Brain pericyte (primary cell): Measurements from ENCODE around the gene OR51S1.
"Not testable (repeated sequence)": the region's sequence is repeated elsewhere in the genome, so short reads cannot be mapped to it uniquely, and the experiment has no call there.

Experiments used
- DNase-seq: peaks from one replicate; pipeline ENCODE4 v3.0.0-alpha.2; 2012; ENCODE audit warnings: low read depth, low spot score

Gene OR51S1

GRCh38 chr11:4808476-4808875 lies 40.5 kb downstream of the OR51S1 start:
- DNase-seq: no peak

DNA sequence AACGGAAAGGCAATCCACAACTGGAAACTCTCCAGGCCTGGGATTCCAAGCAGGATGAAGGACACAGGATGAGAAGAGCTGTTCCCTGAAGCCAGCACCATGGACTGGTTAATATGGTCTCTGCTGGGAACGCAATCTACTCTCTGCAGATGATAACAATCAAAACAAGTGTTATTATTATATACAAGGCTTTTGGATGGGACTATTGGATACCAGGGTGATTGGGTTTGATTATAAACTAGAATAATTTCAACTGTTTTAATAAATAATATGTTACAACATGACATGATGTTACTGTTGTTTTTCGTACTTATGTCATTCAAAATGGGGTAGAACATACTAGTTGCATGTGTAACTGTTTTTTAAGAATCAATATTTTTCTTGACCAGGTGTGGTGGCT lies 44.7 kb downstream of the OR51S1 start, which contains the start of gene OR52R1:
TSS of gene OR52R1 (minus strand) at position 101 of the 400 bp plus-strand sequence. CDS start at position 101, 0 bp downstream.
- DNase-seq: no peak

DNA sequence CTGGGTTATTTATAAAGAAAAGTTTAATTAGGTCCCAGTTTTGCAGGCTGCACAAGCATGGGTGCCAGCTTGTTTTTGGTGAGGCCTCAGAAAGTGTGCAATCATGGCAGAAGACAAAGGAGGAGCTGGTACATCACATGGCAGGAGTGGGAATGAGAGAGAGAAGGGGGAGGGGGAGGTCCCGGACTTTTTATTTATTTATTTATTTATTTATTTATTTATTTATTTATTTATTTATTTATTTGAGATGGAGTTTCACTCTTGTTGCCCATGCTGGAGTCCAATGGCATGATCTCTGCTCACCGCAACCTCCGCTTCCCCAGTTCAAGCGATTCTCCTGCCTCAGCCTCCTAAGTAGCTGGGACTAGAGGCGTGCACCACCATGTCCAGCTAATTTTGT lies 47.7 kb downstream of the OR51S1 start:
- DNase-seq: not testable (repeated sequence)

DNA sequence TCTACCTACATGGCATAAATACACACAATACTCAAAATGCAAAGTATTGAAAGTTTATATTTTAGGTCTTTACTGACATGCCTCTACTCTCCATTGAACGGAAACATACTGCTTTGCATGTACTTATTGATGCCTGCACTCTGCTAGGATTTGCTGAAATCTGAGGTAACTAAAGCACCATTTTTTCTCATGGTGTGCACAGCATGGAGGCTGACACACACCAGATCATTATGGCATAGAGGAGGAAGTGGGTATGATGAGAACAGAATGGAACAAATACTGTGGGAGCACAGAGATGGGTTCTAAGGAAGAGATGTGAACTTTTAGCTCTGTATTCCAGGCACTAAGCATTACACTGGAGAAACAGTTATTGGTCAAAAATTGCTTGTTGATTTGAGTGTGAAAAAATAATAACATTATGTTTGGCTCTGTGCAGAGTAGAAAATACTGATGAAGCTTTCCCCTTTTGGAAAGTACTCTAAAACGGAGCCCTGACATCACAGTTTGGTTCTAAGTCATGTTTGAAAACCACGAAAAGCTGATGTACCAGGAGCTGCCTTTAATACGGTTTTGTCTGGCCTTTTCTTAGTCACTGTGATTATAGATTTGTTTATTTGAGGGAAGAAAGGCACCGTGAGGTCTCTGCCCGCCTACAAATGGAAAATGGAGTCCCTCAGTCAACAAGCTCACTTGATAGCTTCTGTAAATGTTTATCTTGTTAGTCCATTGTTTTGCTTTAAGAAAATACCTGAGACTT lies 50.4 kb downstream of the OR51S1 start:
- no peak for DNase-seq
